Vagina (tissue), 2 donors: ENCODE measurements around the gene VWF.
A peak's percentile ranks its signal among the peaks of the same experiment; 100 is the strongest.

Source experiments
- POLR2AphosphoS5 ChIP-seq, 2 donors: sonication (generic); formaldehyde crosslinking; IDR thresholded peaks; one replicate each; pipeline ENCODE4 v1.9.0; 2017; ENCODE audit warnings: antibody characterized with exemption in 2 of 2, mild to moderate bottlenecking in 2 of 2, low read depth in 1 of 2; ENCODE audit not compliant: insufficient read depth in 1 of 2
- TF ChIP-seq, protein P1 (sequence below), 3 experiments: fragments of 450-650 bp in 2 of 3; fragments of 200-600 bp in 1 of 3; sonication (generic) in 1 of 3; IDR thresholded peaks; one replicate each; pipeline ENCODE4 v1.5.1; 2017 to 2019; ENCODE audit warnings: antibody characterized with exemption in 3 of 3, mild to moderate bottlenecking in 2 of 3, moderate library complexity in 2 of 3

DNA sequence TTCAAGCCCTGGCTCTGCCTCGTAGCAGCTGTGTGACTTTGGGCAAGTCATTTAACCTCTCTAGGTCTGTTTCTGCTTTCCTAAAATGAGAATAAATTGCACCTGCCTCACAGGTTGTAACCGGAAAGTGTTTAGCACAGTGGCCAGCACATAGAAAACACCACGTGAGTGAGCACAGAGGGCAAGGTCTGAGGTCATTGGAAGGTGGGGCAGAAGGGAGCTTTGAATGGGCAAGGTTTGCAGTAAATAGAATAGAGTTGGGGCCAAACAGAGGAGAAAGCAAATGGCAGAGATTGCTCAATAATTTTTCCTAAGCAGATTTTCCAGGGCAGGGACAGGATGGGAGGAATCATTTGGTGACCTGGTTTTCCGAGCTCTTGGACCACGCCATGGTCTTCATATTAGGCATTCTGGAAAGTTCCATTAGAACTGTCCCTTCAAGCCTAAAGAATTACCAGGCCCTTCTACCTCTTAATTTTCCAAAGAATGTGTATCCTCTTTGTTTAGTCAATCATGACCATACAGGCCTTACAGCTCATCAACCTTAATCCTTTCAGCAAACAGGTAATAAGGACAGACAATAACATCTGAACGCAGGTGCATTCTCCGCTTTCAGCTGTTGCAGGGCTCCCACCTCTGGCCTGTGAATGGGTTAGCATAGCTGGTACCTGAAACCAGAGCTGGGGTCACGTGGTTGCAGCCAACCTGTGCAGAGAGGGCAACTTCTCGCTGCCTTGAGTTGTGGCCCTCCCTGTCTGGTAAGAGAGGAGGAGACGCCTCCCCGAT, 53.8 kb downstream of the VWF start:
- TF ChIP-seq, protein P1, sequence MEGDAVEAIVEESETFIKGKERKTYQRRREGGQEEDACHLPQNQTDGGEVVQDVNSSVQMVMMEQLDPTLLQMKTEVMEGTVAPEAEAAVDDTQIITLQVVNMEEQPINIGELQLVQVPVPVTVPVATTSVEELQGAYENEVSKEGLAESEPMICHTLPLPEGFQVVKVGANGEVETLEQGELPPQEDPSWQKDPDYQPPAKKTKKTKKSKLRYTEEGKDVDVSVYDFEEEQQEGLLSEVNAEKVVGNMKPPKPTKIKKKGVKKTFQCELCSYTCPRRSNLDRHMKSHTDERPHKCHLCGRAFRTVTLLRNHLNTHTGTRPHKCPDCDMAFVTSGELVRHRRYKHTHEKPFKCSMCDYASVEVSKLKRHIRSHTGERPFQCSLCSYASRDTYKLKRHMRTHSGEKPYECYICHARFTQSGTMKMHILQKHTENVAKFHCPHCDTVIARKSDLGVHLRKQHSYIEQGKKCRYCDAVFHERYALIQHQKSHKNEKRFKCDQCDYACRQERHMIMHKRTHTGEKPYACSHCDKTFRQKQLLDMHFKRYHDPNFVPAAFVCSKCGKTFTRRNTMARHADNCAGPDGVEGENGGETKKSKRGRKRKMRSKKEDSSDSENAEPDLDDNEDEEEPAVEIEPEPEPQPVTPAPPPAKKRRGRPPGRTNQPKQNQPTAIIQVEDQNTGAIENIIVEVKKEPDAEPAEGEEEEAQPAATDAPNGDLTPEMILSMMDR (IDR thresholded peaks at IDR 0.05) = no peak
- peak in 1 of 2 donors; percentile 55 for TF ChIP-seq POLR2AphosphoS5 (IDR thresholded peaks at IDR 0.05; ENCODE audit: insufficient read depth in 1 of 2, low read depth in 1 of 2)
